ENCODE data around the gene LDHAL6A. TPM values are rescaled to one million over a fixed set of nuclear protein-coding genes. Genes with fewer than 3 reads are reported as not detected.

Gene LDHAL6A
- polyA plus RNA-seq, 1 donor from 2014 or later: not detected

GRCh38 chr11:18523084-18523483 is 67.4 kb downstream of the LDHAL6A start:
- Histone ChIP-seq H3K9me2 (ENCODE audit: insufficient read depth, low read length) (no peaks in the 10 kb centered on the region), H2AFZ (ENCODE audit: low read depth, low read length) (no peak overlapping the region), H3K4me2 (ENCODE audit: low read length) (no peak overlapping the region), H3K27ac (ENCODE audit: low read length) (no peak overlapping the region), H3K79me2 (replicated peaks; ENCODE audit: insufficient read depth, low read length) (peaks cover 65% of the 10 kb centered on the region), H3K36me3 (ENCODE audit: insufficient read depth, low read length) (no peaks in the 10 kb centered on the region), H3K9ac (ENCODE audit: low read length) (no peak overlapping the region), H3F3A (ENCODE audit: insufficient read depth, low read length, poor library complexity, severe bottlenecking) (no peaks in the 10 kb centered on the region), H3K4me3 (ENCODE audit: low read length) (no peak overlapping the region), H3K27me3 (ENCODE audit: insufficient read depth, low read depth, low read length) (no peaks in the 10 kb centered on the region), H3K9me3 (ENCODE audit: low read length) (no peaks in the 10 kb centered on the region), H4K20me1 (ENCODE audit: insufficient read depth) (no peaks in the 10 kb centered on the region)
- TF ChIP-seq SMC3 (conservative IDR thresholded peaks at IDR 0.05; ENCODE audit: poor library complexity) (no peak), POLR2AphosphoS5 (IDR thresholded peaks at IDR 0.05) (no peak), EP300 (conservative IDR thresholded peaks at IDR 0.05; ENCODE audit: poor library complexity, severe bottlenecking) (no peak), MXI1 (conservative IDR thresholded peaks at IDR 0.05; ENCODE audit: poor library complexity, severe bottlenecking) (no peak), RAD21 (conservative IDR thresholded peaks at IDR 0.05) (no peak), EZH2 (IDR thresholded peaks at IDR 0.05; ENCODE audit: borderline replicate concordance, insufficient read depth, low read length, poor library complexity, severe bottlenecking) (no peak)

GRCh38 chr11:18524248-18524647 is 68.6 kb downstream of the LDHAL6A start:
- H3K9me2 ChIP-seq (ENCODE audit: insufficient read depth, low read length): no peaks in the 10 kb centered on the region
- H3K9me3 ChIP-seq (ENCODE audit: low read length): no peaks in the 10 kb centered on the region
- TF ChIP-seq EZH2 (IDR thresholded peaks at IDR 0.05; ENCODE audit: borderline replicate concordance, insufficient read depth, low read length, poor library complexity, severe bottlenecking) (no peak), REST (IDR thresholded peaks at IDR 0.05; ENCODE audit: borderline replicate concordance) (no peak), EP300 (conservative IDR thresholded peaks at IDR 0.05; ENCODE audit: poor library complexity, severe bottlenecking) (no peak), TAF1 (IDR thresholded peaks at IDR 0.05; ENCODE audit: low read depth) (no peak), POLR2AphosphoS5 (IDR thresholded peaks at IDR 0.05) (no peak), SMC3 (conservative IDR thresholded peaks at IDR 0.05; ENCODE audit: poor library complexity) (no peak), CTCF (IDR thresholded peaks at IDR 0.05; ENCODE audit: poor library complexity, severe bottlenecking) (no peak), RAD21 (conservative IDR thresholded peaks at IDR 0.05) (no peak), MXI1 (conservative IDR thresholded peaks at IDR 0.05; ENCODE audit: poor library complexity, severe bottlenecking) (no peak)
- no peaks in the 10 kb centered on the region for H3K36me3 ChIP-seq (ENCODE audit: insufficient read depth, low read length)
- no peaks in the 10 kb centered on the region for H3K27me3 ChIP-seq (ENCODE audit: insufficient read depth, low read depth, low read length)
- peaks cover 65% of the 10 kb centered on the region for H3K79me2 ChIP-seq (replicated peaks; ENCODE audit: insufficient read depth, low read length)
- H3K9ac ChIP-seq (ENCODE audit: low read length): no peak overlapping the region
- no peak overlapping the region for H2AFZ ChIP-seq (ENCODE audit: low read depth, low read length)
- H3K27ac ChIP-seq (ENCODE audit: low read length): no peak overlapping the region
- H3K4me3 ChIP-seq (ENCODE audit: low read length): no peak overlapping the region
- H3F3A ChIP-seq (ENCODE audit: insufficient read depth, low read length, poor library complexity, severe bottlenecking): no peaks in the 10 kb centered on the region
- H3K4me2 ChIP-seq (ENCODE audit: low read length): no peak overlapping the region
- H4K20me1 ChIP-seq (ENCODE audit: insufficient read depth): no peaks in the 10 kb centered on the region

All from neural cell (in vitro differentiated cells).